NCI-H2227 (cell line): ENCODE data around the gene WNT1.

Experiments
- DNase-seq: peaks from one replicate; lab custom pipeline; 2025; ENCODE audit not compliant: unreplicated experiment; lab: John Stamatoyannopoulos, UW

The WNT1 gene

DNA sequence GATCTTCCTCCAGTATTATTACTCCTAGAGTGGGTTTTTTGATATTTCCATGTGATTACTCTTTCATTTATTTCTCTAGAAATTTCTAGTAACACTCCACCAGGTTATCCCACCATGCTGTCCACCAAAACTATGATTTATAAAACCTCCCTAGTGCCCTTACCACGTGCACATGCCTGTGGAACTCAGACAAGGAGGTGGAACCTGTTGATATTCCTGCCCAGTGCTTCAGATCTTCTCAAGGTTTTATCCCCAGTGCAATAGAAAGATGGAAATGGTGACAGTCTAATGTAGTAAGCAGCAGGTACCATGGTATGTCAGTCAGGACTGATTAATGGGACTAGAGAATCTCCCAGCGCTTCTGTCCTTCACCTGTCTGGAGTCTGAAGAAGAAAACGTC, 17.3 kb upstream of the WNT1 start:
- DNase-seq = no peak

DNA sequence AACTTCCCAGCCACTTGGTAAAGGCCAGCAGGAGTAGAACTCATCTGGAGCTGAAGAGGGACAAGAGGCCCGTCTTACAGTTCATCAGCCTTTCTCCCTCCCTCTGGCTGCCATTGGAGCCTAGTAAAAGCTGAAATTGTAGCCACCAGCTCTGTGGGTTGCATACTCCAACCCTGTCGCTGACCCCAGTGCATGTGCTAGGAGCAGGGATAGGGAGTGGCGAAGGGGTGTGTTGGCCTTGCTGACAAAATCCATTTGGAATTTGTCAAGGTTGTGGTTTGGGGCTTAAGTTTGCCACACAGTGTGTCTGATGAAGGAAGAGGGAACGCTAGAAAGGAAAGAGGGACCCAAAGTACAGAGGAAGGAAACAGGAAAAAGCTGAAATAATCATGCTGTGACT, 16.8 kb upstream of the WNT1 start:
- DNase-seq = no peak

DNA sequence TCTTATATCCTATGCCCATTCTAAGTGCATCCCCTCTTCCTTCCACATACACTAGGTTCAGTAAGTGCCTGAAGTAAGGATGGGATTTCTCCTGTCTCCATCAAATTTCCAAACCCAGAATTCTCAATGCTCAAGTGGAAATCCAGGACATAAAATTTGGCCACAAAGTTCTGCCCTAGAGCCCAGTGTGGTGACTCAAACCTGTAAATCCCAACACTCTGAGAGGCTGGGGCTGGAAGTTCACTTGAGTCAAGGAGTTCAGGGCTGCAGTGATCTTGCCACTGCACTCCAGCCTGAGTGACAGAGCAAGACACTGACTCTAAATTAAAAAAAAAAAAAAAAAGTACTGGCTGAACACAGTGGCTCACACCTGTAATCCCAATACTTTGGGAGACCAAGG, 16.3 kb upstream of the WNT1 start:
- DNase-seq = no peak

DNA sequence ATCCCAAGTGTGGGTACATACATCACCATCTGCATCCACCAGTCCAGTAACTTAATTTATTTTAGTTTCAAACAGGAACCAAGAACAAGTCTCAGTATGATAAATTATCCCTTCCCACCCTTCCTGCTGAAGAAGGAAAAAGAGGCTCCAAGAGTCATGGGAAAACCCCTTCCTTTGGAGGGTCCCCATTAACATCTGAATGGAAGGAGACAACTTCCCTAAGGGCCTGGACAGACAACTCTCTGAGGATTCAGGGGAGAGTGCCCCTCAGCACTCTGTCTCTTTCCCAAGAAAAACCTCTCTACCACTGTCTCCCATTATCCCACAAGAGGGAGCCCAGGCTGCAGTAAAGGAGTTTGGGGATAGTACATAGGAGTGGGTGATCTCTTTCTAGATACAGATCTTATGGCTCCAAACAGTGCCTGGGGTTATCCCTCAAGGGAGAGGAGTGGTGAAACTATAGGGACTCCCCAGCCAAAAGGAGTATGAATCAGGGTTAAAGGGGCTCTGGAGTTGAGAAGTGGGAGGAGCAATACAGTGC, 12.8 kb upstream of the WNT1 start:
- DNase-seq = no peak

DNA sequence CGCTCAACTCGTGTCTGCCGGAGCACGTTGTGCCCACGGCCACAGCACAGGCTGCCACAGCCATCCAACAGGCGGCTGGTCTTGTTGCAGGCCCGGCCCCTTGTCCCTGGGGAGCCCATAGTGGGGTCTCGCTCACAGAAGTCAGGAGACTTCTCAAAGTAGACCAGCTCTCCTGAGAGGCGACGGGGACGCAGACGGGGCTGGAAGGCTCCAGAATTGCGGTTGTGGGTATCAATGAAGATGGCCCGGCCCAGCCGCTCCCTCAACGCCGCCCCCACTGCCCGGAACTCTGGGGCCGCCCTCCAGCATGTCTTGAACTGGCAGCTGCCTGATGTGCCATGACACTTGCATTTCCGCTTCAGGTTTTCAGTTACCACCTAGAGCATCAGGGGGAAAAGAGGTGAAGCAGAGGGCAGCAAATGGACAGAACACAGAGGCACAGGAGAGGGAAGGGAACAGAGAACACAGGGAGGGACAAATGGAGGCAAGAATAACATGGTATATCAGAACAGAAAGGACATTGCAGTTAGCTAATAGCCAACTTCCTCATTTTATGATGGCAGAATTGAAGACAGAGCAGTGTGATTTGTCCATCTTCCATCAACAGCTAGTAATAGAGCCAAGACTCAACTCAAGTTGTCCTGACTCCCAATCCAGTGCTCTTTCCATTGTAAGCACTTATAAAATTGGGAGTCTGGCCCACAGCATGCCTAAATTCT, 11.8 kb upstream of the WNT1 start:
- no peak for DNase-seq

DNA sequence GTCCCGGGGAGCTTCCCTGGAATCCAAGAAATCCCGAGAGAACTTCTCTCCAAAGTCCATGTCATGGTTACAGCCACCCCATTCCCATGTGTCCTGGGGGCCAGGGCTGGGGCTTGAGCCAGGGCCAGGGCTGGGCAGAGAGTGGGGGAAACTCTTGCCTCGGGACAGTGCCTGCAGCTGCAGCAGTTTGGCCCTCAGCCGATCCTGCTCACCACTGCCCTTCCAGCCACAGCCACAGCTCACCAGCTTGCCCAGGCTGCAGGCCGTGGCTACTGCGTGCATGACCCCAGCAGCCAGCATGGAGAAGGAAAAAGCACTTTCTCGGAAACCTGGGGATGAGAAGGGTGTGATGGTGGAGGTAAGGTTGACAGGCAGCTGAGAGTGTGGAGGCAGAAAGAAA, 10.1 kb upstream of the WNT1 start:
- no peak for DNase-seq

DNA sequence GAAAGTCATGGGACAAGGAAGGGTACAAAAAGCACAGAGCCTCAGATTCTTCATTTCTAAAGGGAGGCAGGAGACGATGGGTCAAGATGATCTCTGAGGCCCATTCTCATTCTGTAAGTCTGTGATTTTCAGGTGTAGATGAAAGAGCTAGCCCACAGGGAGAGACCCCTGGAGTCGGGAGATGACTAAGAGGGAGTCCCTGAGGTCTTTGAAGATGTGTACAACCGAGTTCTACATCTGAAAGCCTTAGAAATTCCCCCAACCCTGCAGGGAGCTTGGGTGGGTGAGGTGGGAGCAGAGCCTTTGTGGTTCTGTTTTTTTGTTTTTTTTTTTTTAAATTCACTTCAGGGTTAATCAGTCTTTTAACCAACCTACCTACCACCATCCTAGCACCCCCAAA, 9.7 kb upstream of the WNT1 start:
- no peak for DNase-seq

DNA sequence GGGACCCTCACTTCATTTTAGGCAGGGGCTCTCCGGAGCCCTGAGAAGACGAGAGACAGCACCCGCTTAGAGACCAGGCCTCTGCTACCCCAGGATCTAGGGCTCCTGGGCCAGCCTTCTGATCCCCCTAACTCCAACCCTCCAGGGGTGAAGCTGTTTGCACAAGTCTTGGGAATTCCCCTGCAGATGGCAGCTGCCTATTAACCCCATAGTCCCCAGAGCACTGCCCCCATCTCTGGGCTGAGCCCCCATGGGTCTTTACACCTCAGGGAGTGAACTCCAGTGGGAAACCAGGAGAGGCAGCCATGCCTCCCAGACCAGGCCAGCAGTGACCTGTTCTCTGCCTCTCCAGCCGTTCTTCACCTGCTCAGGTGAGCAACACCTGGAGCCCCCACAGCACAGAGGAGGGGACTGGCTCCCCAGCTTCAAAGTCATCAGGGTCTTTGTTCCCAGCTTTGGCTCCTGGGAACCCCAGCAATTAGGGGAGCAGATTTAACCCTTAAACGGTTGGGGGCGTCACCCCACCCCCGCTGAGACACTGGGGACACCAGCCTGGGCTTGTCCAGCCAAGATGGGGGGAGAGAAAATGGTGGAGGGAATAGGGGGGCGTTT, 8.9 kb upstream of the WNT1 start:
- DNase-seq = no peak

DNA sequence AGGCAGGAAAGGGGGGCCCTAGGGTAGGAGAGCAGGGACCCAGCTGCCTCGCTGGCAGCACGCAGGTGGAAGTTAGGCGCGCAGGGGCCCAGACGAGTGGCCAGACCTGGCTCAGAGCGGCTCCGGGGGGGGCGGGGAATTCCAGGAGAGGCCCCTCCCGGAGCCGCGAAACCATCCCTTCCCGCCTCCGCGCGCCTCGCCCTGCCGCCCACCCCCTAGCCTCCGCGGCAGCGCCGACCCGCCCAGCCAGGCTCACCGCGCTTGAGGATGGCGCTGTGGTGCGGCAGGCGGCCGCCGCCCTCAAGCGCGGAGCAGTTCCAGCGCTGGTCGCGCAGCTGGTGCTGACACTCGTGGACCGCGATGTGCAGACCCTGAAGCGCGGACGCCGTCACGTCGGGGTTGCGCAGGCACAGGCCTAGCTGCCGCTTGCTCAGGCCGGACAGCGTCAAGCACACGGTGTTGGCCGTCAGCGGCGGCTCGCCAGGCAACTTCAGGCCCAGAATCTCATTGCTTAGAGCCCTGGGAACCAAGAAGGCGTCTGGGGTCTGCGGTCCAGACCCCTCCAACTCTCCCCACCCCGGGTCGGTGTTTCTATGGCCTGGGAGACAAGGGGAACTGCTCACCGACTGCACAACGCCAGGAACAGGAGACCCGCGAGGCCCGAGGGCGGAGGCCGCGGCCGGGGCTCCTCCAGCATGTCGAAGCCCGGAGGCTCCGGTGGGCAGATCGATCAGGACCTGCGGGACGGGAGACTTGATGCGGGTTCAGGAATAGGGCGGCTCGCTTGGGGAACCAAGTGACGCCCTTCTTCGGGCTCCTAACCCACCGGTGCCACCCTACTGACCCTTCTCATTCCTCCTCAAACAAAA, 8.1 kb upstream of the WNT1 start:
- peak; percentile 21 for DNase-seq

DNA sequence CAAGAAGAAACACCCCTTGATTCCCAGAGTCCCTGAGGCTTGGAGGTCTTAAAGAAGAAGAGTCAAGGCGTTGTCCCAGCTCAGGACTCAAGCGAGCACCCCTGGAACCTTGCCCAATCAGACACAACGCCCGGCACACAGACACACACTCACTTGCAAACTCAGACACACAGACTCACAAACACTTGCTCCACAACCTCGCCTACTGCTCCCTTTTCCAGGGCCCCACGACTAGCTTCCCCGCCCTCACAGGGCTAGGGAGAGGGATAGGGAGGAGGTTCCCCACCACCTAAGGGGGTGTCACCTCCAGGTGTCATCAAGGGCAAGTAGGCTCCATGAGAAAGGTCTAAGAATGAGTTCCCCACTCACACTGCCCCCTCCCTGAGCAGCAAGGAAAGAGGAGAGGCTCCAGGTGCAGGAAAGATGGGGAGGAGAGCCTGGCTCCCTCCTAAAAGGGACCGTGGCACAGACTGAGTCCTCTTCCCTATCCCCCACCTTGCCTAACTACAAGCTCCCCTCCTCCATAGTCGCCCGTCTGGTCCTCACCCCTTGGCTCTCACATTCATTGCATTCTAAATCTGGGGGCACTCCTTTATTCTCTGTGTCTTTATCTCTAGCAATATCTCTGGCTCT, 7.3 kb upstream of the WNT1 start:
- DNase-seq = no peak

DNA sequence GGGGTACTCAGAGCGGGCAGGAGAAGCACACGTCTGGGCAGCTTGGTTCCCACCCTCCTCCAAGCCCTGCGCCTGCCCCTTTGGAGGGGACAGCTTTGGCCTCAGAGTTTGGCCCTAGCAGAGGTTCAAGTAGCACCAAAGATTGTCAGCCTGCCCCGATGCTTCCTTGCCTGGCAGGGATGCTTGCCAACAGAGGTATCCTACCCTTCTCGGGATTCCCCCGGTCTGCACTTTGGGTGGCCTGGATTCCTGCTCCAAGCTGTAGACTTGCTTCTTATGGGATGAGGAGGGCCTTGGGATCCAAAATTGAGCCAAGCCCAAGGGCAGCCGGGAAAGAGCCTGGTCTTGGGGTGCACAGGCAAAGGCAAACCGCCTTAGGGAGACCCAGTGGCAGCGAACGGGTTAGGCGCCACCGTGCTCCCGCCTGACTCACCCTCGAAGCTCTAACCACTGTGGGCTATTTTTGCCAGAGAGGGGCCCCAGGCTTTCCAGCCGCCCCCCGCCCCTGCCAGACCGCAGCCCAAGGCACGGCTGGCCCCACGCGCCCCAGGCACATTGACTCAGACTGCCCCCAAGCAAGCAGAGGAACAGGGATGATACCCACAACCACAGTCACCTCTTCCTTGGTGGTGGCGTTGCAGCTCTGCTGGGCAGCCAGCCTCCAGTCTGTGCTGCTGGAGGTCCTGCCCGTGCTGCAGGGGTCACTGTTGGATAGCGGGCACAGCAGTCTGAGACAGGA, 5.7 kb upstream of the WNT1 start:
- no peak for DNase-seq

DNA sequence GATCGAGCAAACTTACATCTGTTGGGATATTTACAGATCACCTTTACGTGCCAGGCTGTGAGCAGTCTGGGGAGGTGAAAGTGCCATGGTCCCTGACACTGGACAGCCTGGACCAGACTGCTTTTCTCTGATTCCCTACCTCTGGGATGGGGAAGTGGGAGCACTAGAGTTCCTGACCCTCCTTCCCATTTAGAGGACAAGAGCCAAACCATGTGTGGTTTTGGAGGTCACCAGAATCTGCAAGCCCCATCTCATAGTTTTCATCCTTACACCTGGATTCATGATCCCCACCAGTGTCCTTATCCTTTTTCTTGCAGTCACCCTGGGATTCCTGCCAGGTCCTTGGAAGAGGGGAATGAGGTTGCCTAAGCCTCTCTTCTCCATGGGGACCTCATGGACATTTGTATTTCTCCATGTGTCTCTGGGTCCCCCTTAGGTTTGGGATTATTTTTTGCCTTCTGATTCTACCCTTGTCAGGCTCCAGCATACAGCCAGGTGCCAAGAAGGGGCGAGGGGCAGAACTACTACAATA, 5.1 kb upstream of the WNT1 start:
- no peak for DNase-seq

DNA sequence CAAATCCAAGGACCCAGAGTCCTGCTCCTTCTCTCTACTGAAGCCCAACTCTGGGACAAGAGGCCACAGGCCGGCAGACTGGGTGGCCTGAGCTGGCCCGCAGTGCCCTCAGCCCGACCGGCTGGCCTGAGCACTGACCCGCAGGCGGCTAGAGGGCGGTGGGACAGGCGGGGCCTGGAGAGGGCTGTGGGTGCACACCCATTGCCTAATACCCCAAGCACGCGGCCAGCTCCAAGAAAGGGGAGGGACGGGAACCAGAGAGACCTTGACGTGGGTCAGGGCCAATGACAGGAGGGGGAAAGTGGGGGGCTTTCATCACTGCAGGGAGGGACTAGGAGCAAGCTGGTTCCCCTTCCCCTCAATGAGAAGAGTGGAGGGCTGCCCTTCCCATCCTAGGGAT, 4.6 kb upstream of the WNT1 start:
- no peak for DNase-seq

DNA sequence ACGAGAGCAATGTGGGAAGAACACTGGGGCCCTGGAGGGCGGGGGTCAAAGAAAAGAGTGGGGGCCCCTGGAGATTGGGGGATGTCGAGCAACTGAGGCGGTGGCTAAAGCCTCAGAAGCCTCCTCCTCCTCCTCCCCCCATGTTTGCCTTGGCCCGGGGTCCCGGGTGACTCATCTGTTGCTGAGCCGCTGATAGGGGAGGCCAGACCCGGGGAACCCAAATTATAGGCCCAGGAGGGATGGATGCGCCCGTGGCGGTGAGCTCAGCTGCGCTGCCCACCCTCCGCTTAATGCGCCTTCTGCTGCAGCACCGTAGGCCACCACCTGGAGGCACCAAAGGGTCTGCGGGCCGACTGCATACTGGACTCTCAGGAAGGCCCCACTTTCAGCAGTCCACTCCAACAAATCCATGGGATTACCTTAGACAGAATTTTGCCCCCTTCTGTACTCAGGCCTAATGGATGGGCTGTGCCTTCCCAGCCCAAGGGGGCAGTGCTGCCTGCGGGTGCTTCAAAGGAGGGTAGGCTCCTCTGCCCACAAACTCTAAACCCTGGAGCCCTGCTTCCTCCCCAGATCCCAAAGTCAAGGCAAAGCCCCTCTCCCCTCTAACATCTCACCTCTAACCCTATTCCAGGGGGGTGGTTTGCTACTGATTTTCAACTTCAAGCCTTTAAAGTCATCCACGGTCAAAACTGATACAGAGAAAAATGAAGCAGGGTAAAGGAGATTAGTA, 4.0 kb upstream of the WNT1 start:
- no peak for DNase-seq

DNA sequence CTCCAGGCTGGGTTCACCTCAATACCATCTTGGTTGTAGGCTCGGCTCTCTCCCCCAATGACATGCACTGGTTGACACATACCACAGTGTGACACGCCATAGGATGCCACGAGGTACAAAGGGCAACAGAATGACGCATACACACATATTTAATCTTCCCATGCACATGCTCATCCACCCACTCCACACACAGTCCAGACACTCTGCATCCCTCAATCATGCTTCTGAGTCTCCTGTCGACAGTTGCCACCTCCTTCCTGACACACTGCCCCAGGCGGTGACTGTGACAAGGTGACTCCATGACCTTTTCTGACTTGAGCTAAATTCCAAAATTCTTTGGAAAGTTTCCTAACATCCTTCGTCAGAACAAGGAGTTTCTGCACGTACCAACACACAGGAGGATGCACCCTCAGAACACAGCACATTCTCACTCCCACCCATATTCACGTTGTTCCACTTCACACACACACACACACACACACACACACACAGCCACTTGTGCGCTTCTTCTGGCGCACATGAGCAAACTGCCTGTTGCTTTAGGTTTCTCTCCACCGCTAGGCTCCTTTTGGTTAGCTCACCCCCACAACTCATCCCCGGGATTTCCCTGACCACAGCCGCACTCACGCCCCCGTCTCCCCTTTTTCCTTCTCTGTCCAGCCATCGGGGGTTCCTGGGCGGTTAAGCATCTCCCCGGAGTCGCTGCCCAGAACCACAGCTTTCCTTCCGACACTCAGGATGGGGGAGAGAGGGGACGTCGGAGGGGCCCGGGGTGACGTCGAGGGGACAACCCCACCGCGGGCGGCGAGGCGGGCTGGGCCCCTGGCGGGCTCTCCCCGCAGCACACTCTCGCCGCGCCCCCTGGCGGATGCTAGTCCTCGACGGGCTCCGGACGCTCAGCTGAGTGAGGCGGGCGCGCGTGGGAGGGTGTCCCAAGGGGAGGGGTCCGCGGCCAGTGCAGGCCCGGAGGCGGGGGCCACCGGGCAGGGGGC, 536 bp upstream of the WNT1 start:
- DNase-seq = peak; percentile 55

DNA sequence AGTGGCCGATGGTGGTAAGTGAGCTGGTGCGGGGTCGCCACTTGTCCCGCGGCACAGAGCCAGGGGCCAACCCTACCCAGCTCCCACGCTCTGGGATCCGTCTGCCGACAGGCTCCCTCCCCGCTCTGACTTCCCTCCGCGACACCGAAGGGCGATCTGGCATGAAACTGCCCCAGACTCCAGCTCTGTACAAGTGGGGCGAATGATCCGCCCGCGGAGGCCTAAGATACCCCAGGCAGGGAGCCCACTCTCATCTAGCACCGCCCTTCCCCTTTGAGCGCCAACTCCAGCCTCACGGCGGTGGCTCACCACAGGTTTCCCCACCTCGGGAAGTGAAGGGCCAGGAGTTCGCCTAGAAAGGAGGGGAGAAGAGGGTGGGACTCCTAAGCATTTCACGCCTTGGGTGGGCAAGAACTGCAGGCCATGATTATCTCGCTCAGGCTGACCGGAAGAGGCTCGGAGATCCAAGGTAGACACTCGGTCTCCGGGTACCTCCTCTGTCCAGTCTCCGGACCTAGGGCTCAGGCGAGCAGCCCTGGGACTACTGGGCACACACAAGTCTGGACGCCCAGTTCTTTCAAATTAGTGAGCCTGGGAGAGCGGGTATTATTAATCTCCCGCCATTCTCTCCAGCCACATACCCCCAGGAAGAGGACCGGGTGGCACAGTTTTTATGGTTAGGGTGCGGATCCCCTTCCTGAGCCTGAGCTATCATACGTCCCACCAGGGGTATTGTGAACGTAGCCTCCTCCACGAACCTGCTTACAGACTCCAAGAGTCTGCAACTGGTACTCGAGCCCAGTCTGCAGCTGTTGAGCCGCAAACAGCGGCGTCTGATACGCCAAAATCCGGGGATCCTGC, 849 bp downstream of the WNT1 start:
- no peak for DNase-seq

DNA sequence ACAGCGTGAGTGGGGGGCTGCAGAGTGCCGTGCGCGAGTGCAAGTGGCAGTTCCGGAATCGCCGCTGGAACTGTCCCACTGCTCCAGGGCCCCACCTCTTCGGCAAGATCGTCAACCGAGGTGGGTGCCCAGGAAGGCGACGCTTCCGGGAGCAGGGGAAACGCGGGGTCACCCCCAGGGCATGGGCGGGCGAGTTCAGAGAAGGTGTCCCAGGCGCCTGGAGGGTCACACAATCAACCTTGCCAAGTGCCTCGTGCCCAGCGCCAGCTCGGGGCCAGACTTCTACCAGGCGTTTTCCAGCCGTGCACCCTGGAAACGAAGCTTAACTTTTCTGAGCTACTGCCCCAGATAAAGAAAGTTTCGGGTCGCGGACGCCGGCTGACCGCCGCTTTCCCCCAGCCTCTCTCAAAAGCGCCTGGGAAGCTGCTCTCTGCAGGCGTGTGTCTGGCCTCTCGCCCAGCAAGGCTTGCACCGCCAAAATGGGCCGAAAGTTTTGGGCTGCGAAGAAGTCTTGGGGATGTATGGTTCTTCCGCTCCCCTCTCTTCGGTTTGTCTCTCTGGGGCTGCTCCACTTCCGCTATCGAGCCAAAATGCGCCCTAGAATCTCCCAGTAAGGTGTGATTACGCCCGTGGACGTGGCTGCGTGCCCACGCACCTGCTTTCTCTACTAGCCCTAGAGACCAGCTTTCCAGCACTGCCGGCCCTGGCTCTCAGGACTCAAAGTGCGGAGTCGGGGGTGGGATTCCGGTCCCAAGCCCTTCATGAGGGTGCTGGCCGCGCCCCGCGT, 1.7 kb downstream of the WNT1 start:
- DNase-seq = no peak
